Endothelial cell of coronary artery (primary cell): Measurements from ENCODE around the gene AARS1. TPM values are rescaled to one million over a fixed set of nuclear protein-coding genes. Genes with fewer than 3 reads are reported as not detected.

Experiments
- total RNA-seq: library from RNA; depleted of rRNA; stranded (reverse); fragments of >200 nt; gene quantifications from 2 replicates; pipeline ENCODE4 v1.2.3, GENCODE V29; 2014

The AARS1 gene
- 82.2 and 138 TPM in 2 replicates for total RNA-seq

DNA sequence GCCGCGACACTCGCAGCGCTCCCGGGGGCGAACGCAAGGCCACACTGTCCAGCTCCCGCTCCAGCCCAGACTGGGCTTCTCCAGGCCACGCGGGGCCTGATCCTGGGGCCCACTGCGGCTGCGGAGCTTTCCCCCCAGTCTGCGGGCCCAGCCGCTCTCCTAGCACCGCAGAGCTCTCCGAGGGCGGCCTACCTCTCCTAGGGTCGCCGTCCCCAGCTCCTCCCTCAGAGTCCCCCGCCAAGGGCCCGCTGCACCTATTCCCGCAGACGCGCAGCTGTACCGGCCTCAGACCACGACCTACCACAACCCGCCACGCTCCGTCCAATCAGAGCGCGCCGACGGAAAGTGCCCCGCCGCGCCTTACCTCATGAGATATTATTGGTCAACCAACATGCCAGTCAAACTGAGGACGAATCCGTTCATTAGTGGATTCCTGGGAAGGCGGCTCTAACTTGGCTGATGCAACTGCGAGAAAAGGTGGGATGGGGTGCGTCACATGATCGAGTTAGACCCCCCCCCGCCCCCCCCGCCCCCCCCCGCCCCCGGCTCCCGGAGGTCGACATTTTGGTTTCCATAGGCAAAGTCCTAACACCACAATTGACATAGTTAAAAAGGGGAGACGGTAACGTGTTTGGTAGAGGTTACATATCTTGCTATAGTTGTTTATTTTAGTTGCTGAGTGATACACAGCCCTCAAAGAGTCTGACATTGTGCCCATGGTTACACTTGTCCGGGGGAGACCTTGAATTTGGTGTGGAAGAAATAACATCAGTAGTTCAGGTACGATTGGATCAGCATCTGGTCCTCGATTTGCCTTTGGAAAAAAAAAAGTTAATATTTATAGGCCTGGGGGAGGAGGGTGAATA lies at the start of gene AARS1:
TSS of gene AARS1 (minus strand) at position 278 of the 866 bp plus-strand sequence. CDS start 6,743 bp downstream, outside the sequence.

DNA sequence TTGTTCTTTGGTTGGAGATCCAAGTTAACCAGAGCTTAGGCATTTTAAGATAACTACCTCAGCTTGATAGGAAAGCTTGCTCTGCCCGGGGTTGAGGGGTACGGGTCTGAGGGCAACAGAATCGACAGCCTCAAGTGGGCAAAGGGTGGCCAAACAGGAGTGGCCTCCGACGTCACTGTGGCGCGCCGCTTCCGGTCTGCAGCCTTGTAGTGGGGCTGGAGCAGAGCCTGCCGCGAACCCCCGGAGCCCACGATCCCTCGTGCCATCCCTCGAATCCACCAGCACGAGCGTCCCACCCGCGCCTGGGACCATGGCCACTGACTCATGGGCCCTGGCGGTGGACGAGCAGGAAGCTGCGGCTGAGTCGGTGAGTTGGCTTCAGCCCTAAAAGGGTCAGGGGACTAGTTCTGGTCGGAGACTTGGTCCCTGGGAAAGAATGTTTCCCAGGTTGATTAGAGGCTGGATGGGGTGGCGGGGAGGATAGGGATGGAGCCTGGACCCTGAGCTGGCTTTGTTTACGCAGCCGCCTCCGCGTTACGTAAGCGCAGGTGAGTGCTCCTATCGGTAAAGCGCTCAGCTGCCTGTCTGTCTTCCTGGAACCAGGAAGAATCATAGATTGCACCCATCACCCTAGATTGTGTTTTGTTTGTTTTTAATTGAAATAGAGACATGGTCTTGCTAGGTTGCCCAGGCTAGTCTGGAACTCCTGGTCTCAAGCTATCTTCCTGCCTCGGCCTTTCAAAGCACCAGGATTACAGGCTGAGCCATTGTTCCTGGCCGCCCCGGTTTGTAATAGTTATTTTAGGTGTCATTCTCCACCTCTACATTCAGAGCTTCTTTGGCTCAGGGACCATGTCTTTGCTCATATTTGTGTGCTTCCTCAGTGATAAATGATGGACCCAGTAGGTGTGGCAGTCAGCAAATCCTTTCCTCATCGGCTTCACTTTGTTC lies 10.0 kb upstream of the AARS1 start, which contains the start of gene DDX19B:
TSS of gene DDX19B (plus strand) at position 199 of the 951 bp plus-strand sequence. CDS start at position 311, 112 bp downstream.

DNA sequence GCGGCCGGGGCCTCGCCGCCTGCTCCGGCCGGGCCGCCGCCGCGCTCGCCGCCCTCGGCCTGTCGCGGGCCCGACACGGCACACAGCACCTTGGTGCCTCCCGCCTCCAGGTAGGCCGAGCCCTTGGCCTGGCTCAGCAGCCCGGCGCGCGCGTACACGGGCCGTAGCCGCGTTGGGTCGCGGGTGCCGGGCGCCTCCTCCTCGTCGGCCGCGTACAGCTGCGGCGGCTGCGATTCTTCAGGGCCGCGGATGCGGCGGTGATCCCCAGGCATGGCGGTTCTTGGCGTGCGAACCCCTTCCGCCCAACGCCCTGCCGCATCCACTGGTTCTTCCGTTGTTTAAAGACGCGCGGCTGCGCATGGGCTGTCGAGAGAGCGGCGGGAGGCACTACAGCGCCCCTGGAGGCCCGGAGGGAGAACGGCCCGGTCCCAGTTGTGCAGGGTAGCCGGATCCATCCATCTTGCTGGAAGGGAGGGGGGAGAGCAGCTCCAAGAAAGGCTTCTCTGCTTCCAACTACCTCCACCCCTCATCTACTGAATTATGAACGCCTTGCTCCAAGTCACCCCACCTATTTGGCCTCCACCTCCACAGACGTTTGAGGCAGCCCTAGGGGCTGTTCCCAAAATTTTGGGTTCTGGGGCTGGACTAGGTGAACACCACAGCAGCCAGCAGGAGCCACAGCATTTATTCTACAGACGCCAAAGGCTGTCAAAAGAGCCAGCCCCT lies 37.5 kb downstream of the AARS1 start, which contains the start of gene EXOSC6:
TSS of gene EXOSC6 (minus strand) at position 312 of the 726 bp plus-strand sequence. CDS start at position 272, 40 bp downstream.

Other genes starting within 250 kb of the AARS1 start
- gene PDPR, start 175.2 kb downstream of the AARS1 start, total RNA-seq: 16.6 and 24.4 TPM in 2 replicates
- gene CLEC18C, start 115.7 kb downstream of the AARS1 start, total RNA-seq: 0.19 TPM in 1 of 2 replicates, not detected in the other
- 29.6 and 33.0 TPM in 2 replicates for gene EXOSC6, start 37.6 kb downstream of the AARS1 start, total RNA-seq
- gene DDX19B, start 9.7 kb upstream of the AARS1 start, total RNA-seq: 15.2 and 23.9 TPM in 2 replicates
- 31.9 and 36.5 TPM in 2 replicates for gene DDX19A, start 57.4 kb upstream of the AARS1 start, total RNA-seq
- gene ST3GAL2, start 149.6 kb upstream of the AARS1 start, total RNA-seq: 32.3 and 42.5 TPM in 2 replicates
- 7.3 and 10.0 TPM in 2 replicates for gene FCSK, start 165.1 kb upstream of the AARS1 start, total RNA-seq
- gene COG4, start 234.0 kb upstream of the AARS1 start, total RNA-seq: 52.7 and 75.7 TPM in 2 replicates
- 72.9 and 82.5 TPM in 2 replicates for gene SF3B3, start 234.3 kb upstream of the AARS1 start, total RNA-seq